GM21423 (cell line): ENCODE measurements around the gene KIAA1586.
"Not testable (repeated sequence)": the region's sequence is repeated elsewhere in the genome, so short reads cannot be mapped to it uniquely, and the experiment has no call there.

ENCODE experiments used
- ATAC-seq: cut with Tn5 transposase; IDR thresholded peaks from one replicate; pipeline ENCODE4 v1.9.1; 2021; ENCODE audit warnings: mild to moderate bottlenecking, moderate library complexity; ENCODE audit not compliant: unreplicated experiment

KIAA1586 gene

DNA sequence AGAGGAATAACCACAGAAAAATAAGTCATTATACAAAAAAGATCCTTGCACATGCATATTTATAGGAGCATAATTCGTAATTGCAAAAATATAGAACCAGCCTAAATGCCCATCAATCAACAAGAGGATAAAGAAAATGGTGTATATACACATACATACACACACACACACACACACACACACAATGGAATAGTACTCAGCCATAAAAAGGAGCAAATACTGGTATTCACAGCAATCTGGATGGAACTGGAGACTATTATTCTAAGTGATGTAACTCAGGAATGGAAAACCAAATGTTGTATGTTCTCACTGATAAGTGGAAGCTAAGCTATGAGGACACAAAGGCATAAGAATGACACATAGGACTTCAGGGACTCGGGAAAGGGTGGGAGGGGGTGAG is 1.9 kb upstream of the KIAA1586 start:
- ATAC-seq: no peak

- peak; percentile 23 for ATAC-seq
These were observed 728 bp downstream of the KIAA1586 start for GRCh38 chr6:57047257-57047585.

DNA sequence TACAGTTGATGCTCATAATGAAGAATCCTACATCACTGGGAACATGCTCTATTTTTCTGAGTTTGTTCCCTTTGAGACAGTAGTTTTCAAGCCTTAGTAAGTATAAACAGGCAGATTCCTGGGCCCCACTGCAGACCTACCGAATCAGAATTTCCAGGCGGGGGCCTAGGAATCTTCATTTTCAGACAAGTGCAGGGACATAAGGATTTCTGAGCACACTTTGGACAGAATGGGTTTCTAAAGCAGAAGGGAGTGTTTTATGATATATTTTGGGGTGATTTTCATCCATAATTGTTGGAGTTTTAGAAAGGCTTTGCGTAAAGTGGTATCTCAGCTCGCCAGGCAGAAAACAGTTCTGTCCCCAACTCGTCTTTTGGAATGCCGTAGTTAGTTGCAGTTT is 1.4 kb downstream of the KIAA1586 start:
- ATAC-seq: not testable (repeated sequence)

DNA sequence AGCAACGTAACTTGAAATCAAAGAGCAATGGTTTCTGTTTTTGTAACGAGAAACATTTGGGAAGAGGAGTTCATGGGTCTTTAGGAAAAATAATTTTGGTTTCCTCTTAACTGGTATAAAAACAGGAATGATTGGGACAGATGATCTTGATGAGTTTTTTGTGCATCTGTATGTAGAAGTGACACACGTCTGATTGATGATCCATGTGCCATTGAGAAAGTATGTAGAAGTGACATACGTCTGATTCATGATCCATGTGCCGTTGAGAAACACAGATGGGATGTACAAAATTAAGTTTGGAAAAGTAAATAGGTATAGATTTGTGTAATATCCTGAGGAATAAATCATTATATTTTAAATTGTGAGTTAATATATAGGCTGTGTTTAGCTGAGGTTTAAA is 2.1 kb downstream of the KIAA1586 start:
- ATAC-seq: no peak

DNA sequence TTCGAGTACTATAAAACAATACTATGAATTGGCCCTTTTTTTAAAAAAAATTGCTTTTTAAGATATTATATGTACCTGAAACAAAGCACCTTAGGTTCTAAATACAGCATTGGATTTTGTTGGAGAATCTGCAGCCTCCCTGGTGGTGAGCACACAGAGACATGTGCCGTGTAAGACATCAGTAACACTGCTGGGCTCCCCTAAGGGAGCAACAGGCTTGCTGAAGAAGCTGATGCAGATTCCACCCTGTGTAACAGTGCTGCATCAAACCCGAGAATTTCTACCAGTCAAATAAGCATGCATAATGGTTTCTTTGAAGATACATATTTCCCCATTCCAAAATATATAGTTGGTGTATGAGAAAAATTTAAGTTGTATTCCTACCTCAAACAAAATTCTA is 17.4 kb downstream of the KIAA1586 start:
- ATAC-seq: no peak

- no peak for ATAC-seq
These were observed 18.3 kb downstream of the KIAA1586 start for GRCh38 chr6:57064809-57065208.

DNA sequence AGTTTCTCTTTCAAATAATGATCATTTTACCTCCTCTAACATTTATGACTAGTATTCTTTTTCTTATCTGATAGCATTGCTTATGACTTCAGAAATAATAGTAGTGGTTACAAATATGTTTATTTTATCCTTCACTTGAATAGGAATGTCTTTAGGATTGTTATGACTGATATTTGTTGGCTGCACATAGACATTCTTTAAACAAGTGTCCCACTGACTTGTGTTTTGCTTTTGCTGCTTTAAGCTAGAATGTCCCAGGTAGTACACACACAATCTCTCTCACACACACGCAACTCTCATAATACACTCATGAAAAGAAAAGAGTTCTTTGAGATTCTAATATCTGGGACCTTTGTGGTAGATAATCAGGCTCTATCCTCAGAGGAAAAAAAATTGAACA is 21.6 kb downstream of the KIAA1586 start:
- no peak for ATAC-seq

DNA sequence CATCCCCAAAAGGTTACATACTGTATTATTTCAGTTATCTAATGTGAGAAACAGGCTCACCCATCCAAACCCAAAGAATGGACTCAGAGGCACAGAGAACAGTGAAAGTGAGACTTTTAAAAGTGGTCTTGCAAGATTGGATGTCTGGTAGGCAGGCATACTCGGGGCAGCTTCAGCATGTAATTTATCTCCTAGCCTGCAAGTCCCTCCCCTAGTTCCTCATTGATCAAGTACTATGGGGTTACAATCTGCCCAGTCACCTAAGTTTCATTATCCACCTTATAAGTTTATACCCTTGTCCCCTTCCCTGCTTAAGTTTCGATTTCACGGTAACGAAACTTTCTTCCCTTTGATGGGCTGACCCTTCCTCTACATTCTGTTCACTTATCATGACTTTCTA is 22.7 kb downstream of the KIAA1586 start:
- ATAC-seq: no peak

DNA sequence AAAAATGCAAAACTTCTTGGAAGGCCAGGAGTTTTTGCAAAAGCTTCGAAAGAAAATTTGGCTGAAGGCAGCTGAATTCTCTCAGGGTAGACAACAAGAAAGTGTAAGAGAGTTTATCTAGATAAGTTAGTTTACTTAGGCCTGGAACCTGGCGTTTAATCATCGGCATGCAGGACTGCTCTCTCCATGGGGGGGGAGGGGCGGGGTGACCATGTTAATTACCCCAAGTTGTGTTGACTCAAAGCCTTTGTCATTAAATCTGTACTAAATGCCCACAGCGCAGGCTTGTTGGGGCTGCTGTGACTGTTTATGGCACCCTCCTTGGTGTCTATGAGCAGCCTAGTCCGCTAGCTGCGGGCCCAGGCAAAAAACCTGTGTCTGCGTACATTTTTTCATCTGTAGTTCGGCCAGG is 23.4 kb downstream of the KIAA1586 start:
- no peak for ATAC-seq

GRCh38 chr6:57072108-57072507 is 25.6 kb downstream of the KIAA1586 start:
- ATAC-seq: no peak

- no peak for ATAC-seq
These were observed 27.9 kb downstream of the KIAA1586 start for GRCh38 chr6:57074383-57074782.

GRCh38 chr6:57075092-57075491 is 28.6 kb downstream of the KIAA1586 start:
- no peak for ATAC-seq

DNA sequence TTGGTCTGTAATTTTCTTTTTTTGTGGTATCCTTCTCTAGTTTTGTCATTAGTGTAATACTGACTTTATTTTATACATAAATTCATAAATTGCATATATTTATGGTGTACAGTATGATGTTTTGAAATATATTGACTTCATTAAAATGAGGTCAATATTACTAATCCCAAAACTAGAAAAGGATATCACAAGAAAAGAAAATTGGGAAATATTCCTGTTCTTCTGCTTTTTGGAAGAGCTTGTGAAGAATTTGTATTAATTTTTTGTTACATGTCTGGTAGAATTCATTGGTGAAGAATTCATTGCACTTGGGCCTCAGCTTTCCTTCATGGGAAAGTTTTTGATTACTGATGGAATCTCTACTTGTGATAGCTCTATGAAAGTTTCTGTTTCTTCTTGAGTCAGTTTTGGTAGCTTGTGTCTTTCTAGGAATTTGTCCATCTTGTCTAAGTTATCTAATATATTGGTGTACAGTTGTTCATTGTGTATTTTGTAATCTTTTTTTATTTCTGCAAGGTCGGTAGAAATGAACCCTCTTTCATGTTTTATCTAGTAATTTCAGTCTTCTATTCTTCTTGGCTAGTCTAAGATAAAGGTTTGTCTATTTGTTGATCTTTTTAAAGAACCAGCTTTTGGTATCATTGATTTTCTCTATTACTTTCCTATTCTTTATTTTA is 32.2 kb downstream of the KIAA1586 start:
- no peak for ATAC-seq

DNA sequence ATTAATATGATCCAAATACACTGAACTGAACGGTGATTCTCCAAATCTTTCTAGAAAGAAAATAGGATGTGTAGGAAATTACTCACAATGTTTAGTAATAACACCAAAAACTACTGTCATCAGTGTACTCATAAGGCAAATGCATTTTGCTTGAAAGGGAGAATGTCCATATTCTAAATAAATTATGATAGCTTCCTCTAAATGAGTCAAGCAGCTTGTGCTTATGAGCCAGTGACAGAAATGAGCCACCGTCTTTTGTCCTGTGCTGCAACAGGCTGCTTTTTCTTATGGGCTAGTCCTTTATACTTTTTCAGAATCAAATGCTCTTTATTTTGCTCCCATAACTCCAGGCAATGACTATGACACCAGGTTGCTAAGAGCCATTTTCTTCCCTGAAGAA is 39.0 kb downstream of the KIAA1586 start:
- no peak for ATAC-seq

GRCh38 chr6:57086843-57087242 is 40.4 kb downstream of the KIAA1586 start:
- ATAC-seq: no peak

DNA sequence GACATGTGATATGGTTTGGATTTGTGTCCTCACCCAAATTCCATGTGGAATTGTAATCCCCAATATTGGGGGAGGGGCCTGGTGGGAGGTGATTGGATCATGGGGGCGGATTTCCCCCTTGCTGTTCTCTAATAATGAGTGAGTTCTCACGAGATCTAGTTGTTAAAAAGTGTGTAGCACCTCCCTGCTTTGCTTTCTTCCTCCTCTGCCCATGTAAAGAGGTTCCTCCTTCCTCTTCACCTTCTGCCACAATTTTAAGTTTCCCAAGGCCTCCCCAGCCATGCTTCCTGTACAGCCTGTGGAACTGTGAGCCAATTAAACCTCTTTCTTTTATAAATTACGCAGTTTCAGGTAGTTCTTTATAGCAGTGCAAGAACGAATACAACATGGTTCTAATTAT is 41.4 kb downstream of the KIAA1586 start:
- no peak for ATAC-seq

DNA sequence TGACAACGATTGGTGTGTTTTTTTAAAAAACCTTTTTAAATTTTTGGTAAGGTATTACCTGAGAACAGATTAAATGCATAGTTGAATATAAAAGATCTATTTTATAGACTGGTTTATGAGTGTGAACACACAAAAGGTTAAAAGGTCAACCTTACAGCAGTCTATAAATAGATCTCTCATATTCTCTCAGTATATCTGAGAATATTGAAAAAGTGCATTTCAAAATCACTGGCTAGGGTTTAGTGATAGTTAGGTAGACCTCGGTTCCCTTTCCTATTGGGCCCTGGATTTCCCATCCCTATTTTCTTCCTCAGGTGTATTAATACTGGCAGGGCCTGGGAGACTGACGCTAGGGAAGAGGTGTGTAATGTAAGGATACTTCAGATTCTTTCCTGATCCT is 42.8 kb downstream of the KIAA1586 start:
- ATAC-seq: no peak

GRCh38 chr6:57089687-57090457 is 43.4 kb downstream of the KIAA1586 start, which contains the start of gene ZNF451:
ZNF451 (plus strand) TSS chr6:57090188; CDS start chr6:57090254, 66 bp downstream.
- ATAC-seq: peak; percentile 95

GRCh38 chr6:57090458-57091067 is 44.1 kb downstream of the KIAA1586 start:
- peak; percentile 5 for ATAC-seq

DNA sequence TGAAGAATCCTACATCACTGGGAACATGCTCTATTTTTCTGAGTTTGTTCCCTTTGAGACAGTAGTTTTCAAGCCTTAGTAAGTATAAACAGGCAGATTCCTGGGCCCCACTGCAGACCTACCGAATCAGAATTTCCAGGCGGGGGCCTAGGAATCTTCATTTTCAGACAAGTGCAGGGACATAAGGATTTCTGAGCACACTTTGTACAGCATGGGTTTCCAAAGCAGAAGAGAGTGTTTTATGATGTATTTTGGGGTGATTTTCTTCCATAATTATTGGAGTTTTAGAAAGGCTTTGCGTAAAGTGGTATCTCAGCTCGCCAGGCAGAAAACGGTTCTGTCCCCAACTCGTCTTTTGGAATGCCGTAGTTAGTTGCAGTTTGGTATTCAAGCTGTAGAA is 44.9 kb downstream of the KIAA1586 start:
- ATAC-seq: not testable (repeated sequence)

DNA sequence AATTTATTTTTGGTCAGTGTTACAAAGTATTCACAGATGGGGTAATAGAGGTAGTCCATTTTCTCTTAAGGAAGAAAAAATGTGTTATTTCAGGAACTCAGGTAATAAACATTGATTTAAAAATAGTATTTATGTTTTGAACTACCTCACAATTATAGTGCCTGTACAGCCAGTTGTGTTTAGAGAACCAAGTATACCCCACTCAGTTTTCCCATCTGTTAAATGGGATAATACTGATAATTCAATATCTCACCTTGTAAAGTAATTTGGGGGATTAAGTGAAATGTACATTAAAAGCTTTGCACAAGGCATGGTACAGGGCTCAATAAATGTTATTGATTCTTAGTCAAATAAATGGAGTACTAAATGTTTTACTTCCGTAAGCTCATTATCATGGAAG is 48.2 kb downstream of the KIAA1586 start:
- ATAC-seq: no peak

DNA sequence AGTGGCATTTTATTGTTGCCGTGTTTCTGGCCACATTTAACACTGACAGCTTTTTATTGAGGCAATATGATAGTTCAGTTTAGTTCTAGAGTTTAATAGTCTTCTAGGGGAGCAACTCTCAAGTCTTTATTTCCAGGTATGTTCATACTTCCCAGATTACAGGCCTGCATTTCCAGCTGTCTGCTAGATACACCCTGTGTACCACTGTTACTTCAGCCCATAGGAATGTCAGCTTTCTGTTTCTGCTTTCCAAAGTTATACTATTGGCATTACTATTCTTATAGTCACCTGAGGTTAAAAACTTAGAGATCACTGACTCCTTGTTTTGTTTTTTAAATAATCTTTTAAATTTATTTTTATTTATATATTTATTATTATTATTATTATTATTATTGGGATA is 51.1 kb downstream of the KIAA1586 start:
- no peak for ATAC-seq
